Sigmoid colon (tissue), 4 donors: ENCODE data around the gene ACTR8.

ENCODE experiments used
- CTCF ChIP-seq, 4 experiments: fragments of 450-650 bp in 3 of 4; fragments of 200-600 bp in 1 of 4; IDR thresholded peaks; one replicate each; pipeline ENCODE4 v1.5.1; 2016 to 2019; ENCODE audit warnings: antibody characterized with exemption in 4 of 4, mild to moderate bottlenecking in 3 of 4, moderate library complexity in 2 of 4
- EP300 ChIP-seq, 4 donors: sonication (generic); formaldehyde crosslinking; IDR thresholded peaks; one replicate each; pipeline ENCODE4 v1.6.1; 2017; ENCODE audit warnings: antibody characterized with exemption in 4 of 4
- POLR2A ChIP-seq, 2 donors: fragments of 450-650 bp; IDR thresholded peaks; one replicate each; pipeline ENCODE4 v1.6.1; 2016; ENCODE audit warnings: antibody characterized with exemption in 2 of 2, mild to moderate bottlenecking in 2 of 2, moderate library complexity in 2 of 2
- POLR2AphosphoS5 ChIP-seq, 4 donors: sonication (generic); formaldehyde crosslinking; IDR thresholded peaks; one replicate each; pipeline ENCODE4 v1.6.1; 2017; ENCODE audit warnings: antibody characterized with exemption in 4 of 4

- TF ChIP-seq CTCF (IDR thresholded peaks at IDR 0.05) (no peak), POLR2A (IDR thresholded peaks at IDR 0.05) (no peak), POLR2AphosphoS5 (IDR thresholded peaks at IDR 0.05) (no peak), EP300 (IDR thresholded peaks at IDR 0.05) (no peak)
Observed at GRCh38 chr3:53828581-53828980, 53.4 kb downstream of the ACTR8 start.
